SK-N-MC (cell line): ENCODE results near the gene CBX4.

ENCODE experiments used
- EZH2 ChIP-seq: fragments of 200-600 bp; sonication (generic); IDR thresholded peaks from one replicate; pipeline ENCODE4 v1.6.1; 2017; ENCODE audit warnings: antibody characterized with exemption
- FOXP2 ChIP-seq: optimal IDR thresholded peaks from 2 replicates; pipeline ENCODE3; 2011; ENCODE audit warnings: mild to moderate bottlenecking, moderate library complexity; ENCODE audit not compliant: insufficient read depth; ENCODE audit errors: extremely low read length, control extremely low read depth
- POLR2AphosphoS5 ChIP-seq: IDR thresholded peaks from 2 replicates; pipeline ENCODE4 v1.6.1; 2012; ENCODE audit warnings: mild to moderate bottlenecking, low read depth, low read length, borderline replicate concordance

DNA sequence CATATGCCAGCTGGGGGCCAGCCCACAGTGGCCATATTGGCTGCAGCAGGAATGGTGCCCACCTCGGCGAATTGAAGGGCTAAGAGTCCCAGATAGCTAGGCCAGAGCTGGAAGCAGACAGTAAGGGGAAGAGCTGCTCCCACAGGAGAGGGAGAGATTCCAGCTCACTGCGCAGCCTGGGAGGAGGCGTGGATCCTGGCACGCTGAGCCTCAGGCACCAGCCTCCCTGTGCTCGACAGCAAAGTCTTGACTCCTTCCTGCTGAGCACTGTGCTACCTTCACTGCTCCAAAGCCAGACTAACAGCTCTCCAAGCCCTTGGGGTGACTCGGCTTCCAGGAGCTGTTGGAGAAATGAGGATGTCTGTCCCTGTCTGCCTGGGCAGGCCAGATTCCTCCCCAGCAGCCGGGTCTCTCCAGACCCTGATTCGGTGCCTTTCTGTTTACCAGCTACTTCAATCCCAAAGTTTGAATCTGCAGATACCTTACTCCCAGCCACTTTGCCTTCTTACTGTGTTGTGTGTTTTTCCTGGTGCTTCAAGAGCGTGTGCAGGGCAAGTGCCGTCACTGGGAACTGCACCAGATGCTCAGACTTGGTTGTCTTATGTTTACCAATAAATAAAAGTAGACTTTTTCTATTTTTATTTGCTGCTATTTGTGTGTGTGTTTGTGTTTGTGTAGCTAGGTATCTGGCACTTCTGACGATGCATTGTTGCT lies 52.2 kb downstream of the CBX4 start:
- TF ChIP-seq POLR2AphosphoS5 (peak; percentile 53; the same call in 1 of the 2 replicates), EZH2 (no peak), FOXP2 (no peak)
